ENCODE measurements around the gene MAPK8. TPM values are rescaled to one million over a fixed set of nuclear protein-coding genes. Genes with fewer than 3 reads are reported as not detected.

MAPK8 gene
- polyA plus RNA-seq, 1 of the 3 experiments (the other 2 are of a cell fraction): 26.4 TPM

DNA sequence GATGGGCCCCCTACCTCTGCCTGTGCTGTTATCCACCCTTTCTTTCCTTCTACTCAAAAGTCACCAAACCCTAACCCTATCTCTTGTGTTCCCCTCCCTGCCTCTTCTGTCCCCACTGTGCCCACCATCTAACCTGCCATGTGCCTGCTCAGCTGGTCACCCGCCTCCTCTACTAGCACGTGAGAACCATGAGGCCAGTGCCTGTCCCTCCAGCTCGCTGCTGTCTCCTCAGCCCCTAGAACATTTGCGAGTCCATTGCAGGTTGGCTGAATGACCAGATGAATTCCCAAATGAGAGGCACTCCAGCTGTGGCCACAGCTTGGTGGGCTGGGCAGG is 169.4 kb downstream of the MAPK8 start:
- TF ChIP-seq TAF1 (IDR thresholded peaks at IDR 0.05; ENCODE audit: borderline replicate concordance, low read depth, low read length): no peak
- ChIA-PET POLR2A (interaction anchor here (0.7 kb wide), 1 partner anchor 44 kb away, joined by 3 read pairs; no protein-coding TSS in a partner anchor), CTCF (interaction anchor here (0.8 to 1.3 kb wide), 3 partner anchors 77 to 180 kb away, joined by 3 to 6 read pairs (median 3); no protein-coding TSS in a partner anchor)
- Histone ChIP-seq H3K4me1 (ENCODE audit: control insufficient read depth in 1 of 2, insufficient read depth in 2 of 2, low read depth in 1 of 2, low read length in 1 of 2) (peaks cover 0 to 45% of the 10 kb centered on the region in 2 experiments; a peak in 1 of 4 replicates), H3K4me2 (no peak overlapping the region), H3K4me3 (ENCODE audit: low read depth in 2 of 2, low read length in 1 of 2) (no peak overlapping the region), H3K9ac (no peak overlapping the region), H3K79me2 (ENCODE audit: insufficient read depth) (peaks cover 68% of the 10 kb centered on the region; the same call in 1 of the 2 replicates), H4K20me1 (ENCODE audit: insufficient read depth) (peaks cover 10% of the 10 kb centered on the region; the same call in 1 of the 2 replicates), H3K9me3 (no peaks in the 10 kb centered on the region), H3K36me3 (replicated peaks in 1 of 2; ENCODE audit: control insufficient read depth in 1 of 2, insufficient read depth in 2 of 2, low read length in 1 of 2) (peaks cover 0 to 5% of the 10 kb centered on the region in 2 experiments), H3K9me2 (no peaks in the 10 kb centered on the region), H2AFZ (ENCODE audit: low read depth) (no peak overlapping the region), H3F3A (replicated peaks; ENCODE audit: insufficient read depth) (peaks cover 3% of the 10 kb centered on the region), H3K27ac (ENCODE audit: low read depth in 2 of 2, low read length in 1 of 2) (peak overlapping the region in 1 of 2 experiments; percentile 94; a peak in 2 of 4 replicates), H3K27me3 (ENCODE audit: insufficient read depth) (no peaks in the 10 kb centered on the region)
- 94% methylated on average over 4 of the region's 4 CpGs for WGBS (ENCODE audit: low lambda C conversion rate)
- DNase-seq: no peak

DNA sequence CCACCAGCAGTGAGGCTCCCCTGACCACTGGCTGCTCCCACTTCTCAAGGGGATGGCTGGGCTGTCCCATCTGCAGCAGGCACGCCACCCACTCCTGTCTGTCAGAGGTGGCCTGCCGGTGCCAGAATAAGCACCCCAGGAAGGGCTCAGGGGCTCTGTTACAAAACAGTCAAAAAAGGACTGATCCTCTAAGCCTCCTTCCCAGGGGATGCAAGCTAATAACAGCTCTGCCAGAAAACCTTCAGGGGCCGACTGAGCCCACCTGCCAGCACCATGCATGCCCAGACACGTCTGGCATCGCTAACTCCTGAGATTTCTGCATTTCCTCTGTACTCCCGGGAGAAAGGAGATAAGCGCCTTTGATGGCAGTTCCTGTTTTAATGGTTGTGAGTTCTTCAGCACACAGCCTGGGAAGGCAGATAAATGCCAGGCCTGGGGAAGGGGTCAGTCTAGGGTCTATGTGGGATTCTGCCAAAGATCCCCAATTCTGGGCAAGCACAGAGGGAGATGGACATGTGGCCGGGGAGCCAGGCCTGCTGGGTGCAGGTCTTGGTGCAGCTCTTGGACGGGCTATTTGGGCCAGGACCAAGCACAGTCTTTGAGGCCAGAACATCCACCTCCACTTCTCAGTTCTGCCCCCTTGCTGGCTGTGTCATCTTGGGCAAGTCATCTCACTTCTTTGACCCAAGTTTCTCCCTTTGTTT is 170.0 kb downstream of the MAPK8 start:
- TF ChIP-seq FOXJ3 (CRISPR knock-in tag; IDR thresholded peaks at IDR 0.05) (0 out of 2 replicates have a peak, but pooled peaks have one; percentile 82), MXI1 (IDR thresholded peaks at IDR 0.05; ENCODE audit: low read depth, low read length) (peak; percentile 39; the same call in 1 of the 2 replicates), RCOR1 (IDR thresholded peaks at IDR 0.05; ENCODE audit: low read length) (peak; percentile 83), GATA2 (CRISPR knock-in tag; IDR thresholded peaks at IDR 0.05) (peak; percentile 89), RAD21 (IDR thresholded peaks at IDR 0.05; ENCODE audit: low read length) (0 out of 2 replicates have a peak, but pooled peaks have one; percentile 8), EP300 (IDR thresholded peaks at IDR 0.05; ENCODE audit: borderline replicate concordance in 1 of 2, low read depth in 1 of 2, low read length in 1 of 2) (peak in 1 of 2 experiments; percentile 83; a peak in 2 of 4 replicates), GABPA (IDR thresholded peaks at IDR 0.05; ENCODE audit: low read depth) (no peak)
- TF ChIP-seq, protein P1, sequence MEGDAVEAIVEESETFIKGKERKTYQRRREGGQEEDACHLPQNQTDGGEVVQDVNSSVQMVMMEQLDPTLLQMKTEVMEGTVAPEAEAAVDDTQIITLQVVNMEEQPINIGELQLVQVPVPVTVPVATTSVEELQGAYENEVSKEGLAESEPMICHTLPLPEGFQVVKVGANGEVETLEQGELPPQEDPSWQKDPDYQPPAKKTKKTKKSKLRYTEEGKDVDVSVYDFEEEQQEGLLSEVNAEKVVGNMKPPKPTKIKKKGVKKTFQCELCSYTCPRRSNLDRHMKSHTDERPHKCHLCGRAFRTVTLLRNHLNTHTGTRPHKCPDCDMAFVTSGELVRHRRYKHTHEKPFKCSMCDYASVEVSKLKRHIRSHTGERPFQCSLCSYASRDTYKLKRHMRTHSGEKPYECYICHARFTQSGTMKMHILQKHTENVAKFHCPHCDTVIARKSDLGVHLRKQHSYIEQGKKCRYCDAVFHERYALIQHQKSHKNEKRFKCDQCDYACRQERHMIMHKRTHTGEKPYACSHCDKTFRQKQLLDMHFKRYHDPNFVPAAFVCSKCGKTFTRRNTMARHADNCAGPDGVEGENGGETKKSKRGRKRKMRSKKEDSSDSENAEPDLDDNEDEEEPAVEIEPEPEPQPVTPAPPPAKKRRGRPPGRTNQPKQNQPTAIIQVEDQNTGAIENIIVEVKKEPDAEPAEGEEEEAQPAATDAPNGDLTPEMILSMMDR (IDR thresholded peaks at IDR 0.05): no peak
- Histone ChIP-seq H2AFZ (ENCODE audit: low read depth) (no peak overlapping the region), H3K9ac (no peak overlapping the region), H3K27me3 (ENCODE audit: insufficient read depth) (no peaks in the 10 kb centered on the region), H3K9me2 (no peaks in the 10 kb centered on the region), H3K79me2 (ENCODE audit: insufficient read depth) (peaks cover 63% of the 10 kb centered on the region; the same call in 1 of the 2 replicates), H3K27ac (ENCODE audit: low read depth in 2 of 2, low read length in 1 of 2) (peak overlapping the region in 1 of 2 experiments; percentile 94; a peak in 2 of 4 replicates), H3F3A (replicated peaks; ENCODE audit: insufficient read depth) (peaks cover 3% of the 10 kb centered on the region), H3K4me2 (no peak overlapping the region), H3K9me3 (no peaks in the 10 kb centered on the region), H4K20me1 (ENCODE audit: insufficient read depth) (peaks cover 5% of the 10 kb centered on the region; the same call in 1 of the 2 replicates), H3K4me1 (ENCODE audit: control insufficient read depth in 1 of 2, insufficient read depth in 2 of 2, low read depth in 1 of 2, low read length in 1 of 2) (peaks cover 0 to 44% of the 10 kb centered on the region in 2 experiments; a peak in 1 of 4 replicates), H3K4me3 (ENCODE audit: low read depth in 2 of 2, low read length in 1 of 2) (no peak overlapping the region), H3K36me3 (replicated peaks in 1 of 2; ENCODE audit: control insufficient read depth in 1 of 2, insufficient read depth in 2 of 2, low read length in 1 of 2) (peaks cover 0 to 5% of the 10 kb centered on the region in 2 experiments)
- DNase-seq: peak; percentile 75
- CTCF ChIA-PET: interaction anchor here (0.7 to 1.4 kb wide), 4 partner anchors 13 to 180 kb away, joined by 3 to 6 read pairs (median 4); no protein-coding TSS in a partner anchor
- POLR2A ChIA-PET: interaction anchor here (0.7 kb wide), 1 partner anchor 44 kb away, joined by 3 read pairs; no protein-coding TSS in a partner anchor
- 77% methylated on average over 7 of the region's 9 CpGs for WGBS (ENCODE audit: low lambda C conversion rate)
